ENCODE measurements around the gene FSIP1.

FSIP1 gene

DNA sequence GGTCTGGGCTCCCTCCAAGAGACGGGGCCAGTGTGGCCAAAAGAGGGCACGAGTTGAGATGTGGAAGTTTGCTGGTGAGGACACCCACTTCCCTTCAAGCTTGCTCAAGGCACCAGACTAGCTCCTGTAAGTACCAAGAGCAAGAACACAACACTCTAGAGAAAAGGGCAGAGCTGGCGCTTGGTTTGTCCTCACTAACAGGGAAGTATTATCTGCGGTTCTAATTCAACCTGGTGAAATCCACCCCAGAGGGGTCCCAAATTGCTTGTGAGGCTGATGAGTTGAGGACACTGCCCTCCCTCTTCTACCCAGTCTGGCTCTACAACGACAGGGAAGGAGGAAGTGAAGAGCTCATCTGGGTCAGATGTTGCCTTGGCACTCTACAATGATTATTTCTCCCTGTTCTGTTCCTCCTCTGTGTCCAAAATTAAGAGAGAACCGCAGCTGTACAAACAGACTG, 16.9 kb upstream of the FSIP1 start:
- TF ChIP-seq GATA3 (IDR thresholded peaks at IDR 0.05; ENCODE audit: low read depth, low read length) (no peak), GATA2 (IDR thresholded peaks at IDR 0.05; ENCODE audit: low read depth, low read length) (no peak)

DNA sequence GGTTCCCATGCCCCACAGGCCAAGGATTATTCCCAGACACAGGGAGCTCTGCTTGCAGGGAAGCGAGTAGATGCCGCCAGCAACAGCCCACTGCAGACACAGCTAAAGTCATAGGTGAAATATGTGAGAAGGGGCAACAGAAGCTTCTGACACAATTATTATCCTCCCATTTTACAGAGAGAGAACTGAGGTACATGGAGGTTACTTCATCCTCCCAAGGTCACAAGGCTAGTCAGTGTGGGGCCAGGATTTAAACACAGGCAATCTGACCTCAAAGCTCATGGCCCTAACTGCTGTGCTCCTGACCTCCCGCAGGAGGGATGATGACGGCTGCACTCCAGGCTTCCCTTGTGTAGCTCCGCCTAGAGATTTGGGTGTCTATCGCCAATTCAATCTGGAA, 15.7 kb upstream of the FSIP1 start:
- no peak for TF ChIP-seq GATA2 (IDR thresholded peaks at IDR 0.05; ENCODE audit: low read depth, low read length)
- no peak for TF ChIP-seq GATA3 (IDR thresholded peaks at IDR 0.05; ENCODE audit: low read depth, low read length)

DNA sequence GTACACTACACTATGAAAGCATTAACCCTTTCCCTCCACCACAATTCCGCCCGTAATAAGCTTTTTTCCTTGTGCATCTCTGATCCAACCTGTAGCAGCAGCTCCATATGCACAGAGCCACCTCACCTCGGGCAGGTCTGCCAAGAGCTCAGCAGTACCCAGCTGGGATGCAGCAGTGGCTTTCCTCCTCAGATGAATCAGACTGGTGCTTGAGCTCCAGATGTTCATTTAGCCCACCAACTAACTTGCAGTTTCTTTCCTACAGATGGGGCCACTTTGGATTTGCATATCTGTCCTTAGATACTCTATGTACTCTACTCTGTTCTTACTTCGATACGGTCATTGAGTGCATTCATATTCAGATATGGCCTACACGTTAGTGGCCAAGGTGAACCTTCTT, 14.8 kb upstream of the FSIP1 start:
- no peak for TF ChIP-seq GATA2 (IDR thresholded peaks at IDR 0.05; ENCODE audit: low read depth, low read length)
- no peak for TF ChIP-seq GATA3 (IDR thresholded peaks at IDR 0.05; ENCODE audit: low read depth, low read length)

DNA sequence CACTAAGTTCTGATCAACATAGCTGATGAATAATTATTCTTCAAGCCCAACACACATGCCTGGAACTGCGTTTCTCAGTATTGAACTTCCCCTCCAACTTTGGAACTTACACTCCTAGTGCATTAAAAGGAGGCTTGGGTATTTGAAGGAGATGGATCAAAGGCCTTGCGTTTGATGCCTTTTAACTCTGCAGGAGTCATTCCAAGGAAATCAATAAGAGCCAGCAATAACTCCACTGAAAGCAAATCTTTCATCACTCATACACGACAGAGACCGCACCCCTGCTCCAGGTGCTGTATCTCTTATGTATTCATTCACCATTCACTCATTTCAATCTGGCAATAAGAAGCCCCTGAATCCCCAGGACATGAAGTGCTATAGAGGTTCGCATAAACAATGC, 14.0 kb upstream of the FSIP1 start:
- no peak for TF ChIP-seq GATA3 (IDR thresholded peaks at IDR 0.05; ENCODE audit: low read depth, low read length)

DNA sequence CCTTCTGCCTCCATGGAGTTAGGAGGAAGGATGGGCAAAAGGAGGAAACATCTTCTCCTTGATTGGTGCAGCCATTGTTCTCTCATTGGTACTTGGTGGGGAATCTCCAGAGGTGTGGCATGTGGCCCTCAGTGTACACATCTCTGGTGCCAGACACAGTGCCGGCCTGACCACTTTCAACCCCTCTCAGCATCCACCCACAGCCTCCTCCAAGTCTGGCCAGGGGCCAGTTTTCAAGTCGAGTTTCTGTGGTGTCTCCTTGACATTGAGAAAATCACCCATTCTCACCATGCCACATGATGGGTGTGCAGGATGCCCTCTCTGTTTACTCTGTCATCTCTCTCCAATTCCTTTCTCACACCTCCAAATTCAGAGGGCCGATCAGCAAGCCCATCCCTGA, 12.8 kb upstream of the FSIP1 start:
- TF ChIP-seq GATA2 (IDR thresholded peaks at IDR 0.05; ENCODE audit: low read depth, low read length) = no peak

DNA sequence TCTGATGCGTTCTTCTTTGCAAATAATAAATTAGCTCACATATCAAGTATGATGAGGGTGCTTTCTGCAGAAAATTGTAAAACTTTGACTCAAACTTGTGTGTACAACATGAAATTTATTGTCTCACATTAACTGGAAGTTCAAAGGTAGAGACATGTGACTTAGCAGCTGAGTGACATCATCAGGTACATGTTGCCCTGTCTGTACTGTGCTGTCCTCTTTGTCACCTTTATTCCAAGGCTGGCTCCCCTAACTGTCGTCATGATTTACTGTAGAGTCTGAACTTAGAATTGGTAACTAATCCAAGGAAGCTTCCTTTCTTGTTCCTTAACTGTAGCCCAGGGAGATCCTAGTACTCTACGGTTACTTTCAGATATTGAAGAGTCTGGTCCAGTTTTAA, 12.3 kb upstream of the FSIP1 start:
- TF ChIP-seq GATA2 (IDR thresholded peaks at IDR 0.05; ENCODE audit: low read depth, low read length) (no peak), GATA3 (IDR thresholded peaks at IDR 0.05; ENCODE audit: low read depth, low read length) (no peak)

DNA sequence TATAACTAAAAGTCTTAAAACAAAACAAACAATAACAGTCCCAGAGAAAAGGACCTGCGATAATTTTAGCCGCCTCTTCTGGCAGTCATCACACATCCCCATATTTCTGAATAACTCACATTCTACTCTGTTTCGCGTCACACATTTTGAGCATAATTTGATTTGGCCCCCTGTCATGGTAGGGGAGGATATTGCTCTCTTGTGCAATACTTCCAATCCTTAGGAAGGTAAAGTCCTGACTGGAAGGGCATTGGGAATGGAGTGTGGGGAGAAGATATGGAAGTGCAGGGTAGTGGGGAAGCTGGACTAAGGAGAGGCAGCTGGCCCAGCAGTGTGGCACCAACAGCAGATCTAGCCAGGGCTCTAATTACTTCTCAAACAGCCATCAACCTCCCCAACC, 11.3 kb upstream of the FSIP1 start:
- TF ChIP-seq GATA3 (IDR thresholded peaks at IDR 0.05; ENCODE audit: low read depth, low read length) = no peak
- TF ChIP-seq GATA2 (IDR thresholded peaks at IDR 0.05; ENCODE audit: low read depth, low read length) = no peak

DNA sequence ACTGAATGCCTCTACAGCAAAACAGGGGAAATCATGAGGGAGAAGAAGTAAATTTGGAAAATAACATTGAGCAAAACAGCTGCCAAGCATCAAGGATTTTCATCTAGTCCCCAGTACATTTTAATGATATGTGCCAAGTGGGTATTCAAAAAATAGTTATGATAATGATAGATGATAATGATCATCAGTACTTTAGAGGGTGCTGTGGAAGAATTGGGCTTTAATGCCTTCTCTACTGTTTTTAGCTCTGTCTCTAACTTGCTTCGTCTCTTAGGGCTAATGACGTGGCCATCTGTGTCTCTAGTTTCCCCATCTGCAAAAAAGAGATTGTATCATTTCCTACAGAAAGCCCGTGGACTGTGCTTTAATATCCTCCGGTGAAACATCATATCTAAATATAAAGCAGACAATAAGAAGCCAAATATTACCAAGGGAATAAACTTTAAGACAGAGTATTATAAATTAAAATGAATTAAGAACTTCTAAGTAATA, 10.2 kb upstream of the FSIP1 start:
- peak; percentile 50; the same call in 1 of the 2 replicates for TF ChIP-seq GATA3 (IDR thresholded peaks at IDR 0.05; ENCODE audit: low read depth, low read length)
- TF ChIP-seq GATA2 (IDR thresholded peaks at IDR 0.05; ENCODE audit: low read depth, low read length) = peak; percentile 44; the same call in 1 of the 2 replicates

DNA sequence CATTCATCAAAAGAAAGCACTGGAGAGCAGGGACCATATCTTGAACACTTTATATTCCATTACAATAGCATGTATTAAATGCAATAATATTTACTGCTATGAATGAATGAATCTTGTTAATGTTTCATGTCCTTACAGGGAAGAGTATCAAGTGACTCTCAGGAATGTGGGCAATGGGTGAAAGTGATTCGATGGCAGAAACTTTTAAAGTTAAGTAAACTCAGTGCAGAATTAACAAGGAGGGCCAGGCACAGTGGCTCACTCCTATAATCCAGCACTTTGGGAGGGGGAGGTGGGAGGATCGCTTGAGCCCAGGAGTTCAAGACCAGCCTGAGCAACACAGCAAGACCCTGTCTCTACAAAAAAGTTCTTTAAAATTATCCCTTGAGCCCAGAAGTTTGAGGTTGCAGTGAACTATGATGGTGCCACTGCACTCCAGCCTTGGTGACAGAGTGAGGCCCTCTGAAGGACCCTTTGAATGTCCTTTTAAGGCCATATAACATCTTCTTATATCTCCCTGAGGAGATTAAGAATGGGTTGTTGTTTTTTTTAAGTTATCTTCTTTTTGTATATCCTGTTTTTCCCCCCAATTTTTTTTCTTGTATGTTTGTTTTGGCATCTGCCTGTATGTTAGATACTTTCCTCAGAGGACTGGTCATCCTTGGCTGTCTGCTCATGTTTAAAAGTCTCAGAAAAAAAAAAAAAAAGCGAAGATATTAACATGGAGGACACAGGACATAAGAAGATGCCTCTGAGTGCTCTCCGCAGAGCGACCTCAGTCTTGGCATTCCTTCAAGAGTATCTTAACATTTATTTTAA, 9.6 kb upstream of the FSIP1 start:
- TF ChIP-seq GATA3 (IDR thresholded peaks at IDR 0.05; ENCODE audit: low read depth, low read length) (no peak), GATA2 (IDR thresholded peaks at IDR 0.05; ENCODE audit: low read depth, low read length) (no peak)

DNA sequence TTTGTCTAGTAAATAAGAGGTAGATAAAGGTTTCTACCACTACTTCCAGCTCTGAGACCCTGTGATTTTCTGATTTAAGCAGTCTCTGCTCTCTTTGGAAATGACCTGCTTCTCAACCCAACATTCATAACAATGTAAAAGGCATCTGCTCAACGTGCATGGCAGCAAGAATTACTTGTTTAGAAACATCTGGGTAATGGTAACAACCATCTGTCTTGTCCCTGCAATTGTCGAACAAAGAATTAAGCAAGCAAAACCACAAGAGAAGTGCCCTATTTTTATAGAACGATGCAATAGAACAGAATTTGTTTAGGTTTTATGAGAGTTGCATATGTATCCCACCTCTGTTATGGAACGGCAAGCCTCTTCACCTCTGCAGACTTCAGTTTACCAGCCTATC, 7.1 kb upstream of the FSIP1 start:
- TF ChIP-seq GATA2 (IDR thresholded peaks at IDR 0.05; ENCODE audit: low read depth, low read length) (no peak), GATA3 (IDR thresholded peaks at IDR 0.05; ENCODE audit: low read depth, low read length) (no peak)

DNA sequence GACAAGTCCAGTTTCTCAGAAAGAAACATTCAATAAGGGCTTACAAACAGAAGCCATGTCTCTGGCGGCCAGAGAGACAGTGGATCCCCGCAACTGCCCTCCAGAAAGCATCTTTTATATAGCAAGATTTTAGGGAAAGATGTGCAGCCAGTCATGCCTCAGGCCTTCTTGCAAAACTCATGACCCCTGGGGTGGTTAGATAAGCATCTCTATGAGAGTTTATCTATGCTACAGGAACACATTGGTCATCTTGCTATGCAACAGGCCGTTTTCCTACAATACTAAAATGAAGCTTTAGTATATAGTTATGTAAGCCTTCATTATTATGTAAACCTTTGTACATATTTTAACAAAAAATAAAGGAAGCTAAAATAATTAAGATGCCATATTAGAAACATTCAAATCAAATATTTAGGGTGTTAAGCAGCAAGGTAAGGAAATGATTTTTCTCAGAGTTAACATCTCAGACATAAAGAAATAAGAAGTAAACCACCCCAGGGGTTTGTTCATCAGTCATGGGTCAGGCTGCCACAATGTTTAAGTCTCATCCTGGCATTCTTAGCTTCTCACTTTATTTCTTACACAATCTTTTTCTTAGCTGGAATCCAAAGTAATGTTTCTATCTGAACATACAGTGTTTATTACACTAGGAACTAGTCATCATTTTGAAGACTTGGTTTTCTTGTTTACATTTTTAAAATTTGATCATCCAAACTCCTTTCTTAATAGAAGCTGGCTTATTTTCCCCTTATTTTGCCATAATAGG, 6.3 kb upstream of the FSIP1 start:
- TF ChIP-seq GATA3 (IDR thresholded peaks at IDR 0.05; ENCODE audit: low read depth, low read length) (no peak), GATA2 (IDR thresholded peaks at IDR 0.05; ENCODE audit: low read depth, low read length) (peak; percentile 57)

DNA sequence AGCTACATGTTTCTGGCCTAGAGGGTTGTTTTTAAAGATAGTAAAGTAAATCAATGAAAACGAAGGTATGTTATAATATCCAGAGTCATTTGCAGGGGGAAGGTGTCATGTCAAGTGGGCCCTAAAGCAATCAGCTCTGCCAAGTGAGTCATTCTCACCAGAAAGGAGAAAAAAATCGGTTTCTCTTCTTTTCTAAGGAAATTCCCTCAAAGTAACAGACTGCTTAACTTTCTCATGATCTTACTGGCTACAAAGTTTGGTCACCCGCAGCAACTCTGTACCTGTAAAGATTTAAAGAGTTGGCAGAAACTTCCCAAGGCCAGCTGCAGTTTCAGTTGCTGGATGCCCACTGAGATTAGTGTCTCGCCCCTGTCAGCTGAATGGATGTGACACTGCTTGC, 5.5 kb upstream of the FSIP1 start:
- TF ChIP-seq GATA2 (IDR thresholded peaks at IDR 0.05; ENCODE audit: low read depth, low read length) (no peak), GATA3 (IDR thresholded peaks at IDR 0.05; ENCODE audit: low read depth, low read length) (no peak)

DNA sequence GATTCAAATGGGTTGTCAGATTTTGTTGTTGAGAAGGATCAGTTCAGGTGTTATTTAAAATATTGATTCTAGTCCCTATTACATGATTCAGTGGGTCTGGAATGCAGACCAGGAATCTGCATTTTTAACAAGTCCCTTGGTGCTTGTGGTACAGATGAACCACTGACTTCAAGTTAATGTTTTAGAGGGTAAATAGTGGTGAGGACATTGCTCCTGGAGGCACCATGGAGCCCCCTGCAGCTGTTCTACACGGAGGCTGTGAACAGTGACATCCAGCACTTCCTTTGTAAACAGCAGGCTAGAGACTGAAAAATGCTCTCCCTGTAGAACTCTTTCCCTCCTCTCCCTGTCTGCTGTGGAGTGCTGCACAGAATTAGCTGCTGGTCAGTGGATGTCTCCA, 4.8 kb upstream of the FSIP1 start:
- TF ChIP-seq GATA2 (IDR thresholded peaks at IDR 0.05; ENCODE audit: low read depth, low read length) = no peak
- no peak for TF ChIP-seq GATA3 (IDR thresholded peaks at IDR 0.05; ENCODE audit: low read depth, low read length)

DNA sequence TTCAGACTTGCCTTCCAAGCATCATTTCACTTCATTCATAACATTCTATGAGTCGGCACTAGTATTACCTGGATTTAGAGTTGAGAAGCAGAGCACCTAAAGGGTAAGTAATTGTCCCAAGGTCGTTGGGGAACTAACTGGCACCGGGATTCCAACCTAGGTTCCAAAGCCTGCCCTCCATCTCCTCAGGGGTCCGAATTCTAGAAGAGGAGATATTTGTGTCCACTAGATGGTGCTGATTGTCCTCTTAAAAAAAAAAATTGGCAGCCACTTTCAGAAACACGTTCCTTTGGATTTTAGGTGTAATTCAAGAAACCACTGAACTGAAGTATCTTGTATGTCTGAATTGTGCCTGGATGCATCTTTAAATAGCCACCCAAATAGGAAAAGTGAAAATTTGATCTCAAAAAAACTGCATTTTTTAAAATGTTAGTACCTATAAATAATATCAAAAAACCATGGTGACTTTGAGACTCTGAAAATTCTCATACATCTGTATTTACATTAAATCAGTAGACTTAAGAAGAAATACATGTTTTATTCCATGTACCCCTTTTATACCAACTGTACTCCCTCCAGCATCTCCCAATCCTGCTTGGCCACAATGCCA, 3.9 kb upstream of the FSIP1 start:
- TF ChIP-seq GATA3 (IDR thresholded peaks at IDR 0.05; ENCODE audit: low read depth, low read length) = no peak
- no peak for TF ChIP-seq GATA2 (IDR thresholded peaks at IDR 0.05; ENCODE audit: low read depth, low read length)
